BLaER1 treated with 17β-estradiol and CSF1 and Interleukin-3, amounts not matched to agents 10 nM and 100 nM (cell line): ENCODE data around the gene MRPL20.
A peak's percentile ranks its signal among the peaks of the same experiment; 100 is the strongest.

Experiments used
- H3K27ac ChIP-seq, 11 experiments: shearing (Covaris generic); formaldehyde crosslinking; 2 replicates each; pipeline ENCODE4 v1.8.1; 2022
- H3K27me3 ChIP-seq, 11 experiments: shearing (Covaris generic); formaldehyde crosslinking; 2 replicates each; pipeline ENCODE4 v1.8.1; 2022
- H3K36me3 ChIP-seq, 11 experiments: shearing (Covaris generic); formaldehyde crosslinking; 2 replicates each; pipeline ENCODE4 v1.8.1; 2022
- H3K4me1 ChIP-seq, 10 experiments: shearing (Covaris generic); formaldehyde crosslinking; 2 replicates each; pipeline ENCODE4 v1.8.1; 2022
- H3K4me2 ChIP-seq, 11 experiments: shearing (Covaris generic); formaldehyde crosslinking; 2 replicates each; pipeline ENCODE4 v1.8.1; 2022
- H3K4me3 ChIP-seq, 10 experiments: shearing (Covaris generic); formaldehyde crosslinking; 2 replicates each; pipeline ENCODE4 v1.8.1; 2022
- H3K9ac ChIP-seq, 11 experiments: shearing (Covaris generic); formaldehyde crosslinking; 2 replicates each; pipeline ENCODE4 v1.8.1; 2022
- H3K9me3 ChIP-seq, 11 experiments: shearing (Covaris generic); formaldehyde crosslinking; replicated peaks in 1 of 11; 2 replicates each; pipeline ENCODE4 v1.8.1; 2022
- H4K20me1 ChIP-seq, 11 experiments: shearing (Covaris generic); formaldehyde crosslinking; 2 replicates each; pipeline ENCODE4 v1.8.1; 2022
- Cebpa-rat ChIP-seq, 11 experiments: shearing (Covaris generic); IDR thresholded peaks; 2 replicates each; pipeline ENCODE4 v1.8.1; 2022

Gene MRPL20

GRCh38 chr1:1364266-1364665 lies 42.8 kb downstream of the MRPL20 start:
- Histone ChIP-seq H3K4me2 (no peak overlapping the region), H3K9me3 (peaks cover 10 to 26% (median 21%) of the 10 kb centered on the region in 11 experiments; a peak in 20 of 22 replicates), H3K9ac (no peak overlapping the region), H3K4me3 (no peak overlapping the region), H3K27ac (no peak overlapping the region), H3K36me3 (no peaks in the 10 kb centered on the region), H3K4me1 (peaks cover 3 to 11% (median 9%) of the 10 kb centered on the region in 10 experiments; a peak in 19 of 20 replicates), H4K20me1 (peaks cover 0 to 8% (median 0%) of the 10 kb centered on the region in 11 experiments; a peak in 1 of 22 replicates), H3K27me3 (no peaks in the 10 kb centered on the region)
- no peak for TF ChIP-seq Cebpa-rat (IDR thresholded peaks at IDR 0.05)

- H3K4me2 ChIP-seq: no peak overlapping the region
- H3K4me3 ChIP-seq: no peak overlapping the region
- peaks cover 0 to 16% (median 0%) of the 10 kb centered on the region in 11 experiments; a peak in 6 of 22 replicates for H3K27me3 ChIP-seq
- H3K36me3 ChIP-seq: no peaks in the 10 kb centered on the region
- peaks cover 16 to 32% (median 28%) of the 10 kb centered on the region in 10 experiments for H3K4me1 ChIP-seq
- H3K9ac ChIP-seq: no peak overlapping the region
- no peak for TF ChIP-seq Cebpa-rat (IDR thresholded peaks at IDR 0.05)
- H4K20me1 ChIP-seq: peaks cover 0 to 18% (median 5%) of the 10 kb centered on the region in 11 experiments; a peak in 6 of 22 replicates
- peaks cover 5 to 18% (median 15%) of the 10 kb centered on the region in 11 experiments; a peak in 20 of 22 replicates for H3K9me3 ChIP-seq
- no peak overlapping the region for H3K27ac ChIP-seq
Measured at GRCh38 chr1:1361982-1362423, 45.1 kb downstream of the MRPL20 start.

- Histone ChIP-seq H3K4me1 (peaks cover 16 to 35% (median 29%) of the 10 kb centered on the region in 10 experiments), H3K9me3 (peaks cover 0 to 12% (median 9%) of the 10 kb centered on the region in 11 experiments; a peak in 20 of 22 replicates), H3K9ac (no peak overlapping the region), H3K27me3 (peaks cover 0 to 16% (median 0%) of the 10 kb centered on the region in 11 experiments; a peak in 6 of 22 replicates), H4K20me1 (peaks cover 0 to 18% (median 5%) of the 10 kb centered on the region in 11 experiments; a peak in 6 of 22 replicates), H3K4me3 (no peak overlapping the region), H3K4me2 (no peak overlapping the region), H3K27ac (no peak overlapping the region), H3K36me3 (no peaks in the 10 kb centered on the region)
- TF ChIP-seq Cebpa-rat (IDR thresholded peaks at IDR 0.05): no peak
Measured at GRCh38 chr1:1361233-1361981, 45.7 kb downstream of the MRPL20 start.

GRCh38 chr1:1360506-1361169 lies 46.5 kb downstream of the MRPL20 start:
- peaks cover 16 to 35% (median 29%) of the 10 kb centered on the region in 10 experiments for H3K4me1 ChIP-seq
- peaks cover 0 to 4% (median 2%) of the 10 kb centered on the region in 11 experiments; a peak in 14 of 22 replicates for H3K9me3 ChIP-seq
- no peak overlapping the region for H3K4me3 ChIP-seq
- peaks cover 0 to 18% (median 5%) of the 10 kb centered on the region in 11 experiments; a peak in 6 of 22 replicates for H4K20me1 ChIP-seq
- H3K4me2 ChIP-seq: no peak overlapping the region
- H3K27ac ChIP-seq: no peak overlapping the region
- H3K9ac ChIP-seq: no peak overlapping the region
- TF ChIP-seq Cebpa-rat (IDR thresholded peaks at IDR 0.05): no peak
- no peaks in the 10 kb centered on the region for H3K36me3 ChIP-seq
- H3K27me3 ChIP-seq: peaks cover 0 to 16% (median 0%) of the 10 kb centered on the region in 11 experiments; a peak in 6 of 22 replicates

GRCh38 chr1:1359664-1360468 lies 47.2 kb downstream of the MRPL20 start:
- H3K36me3 ChIP-seq: no peaks in the 10 kb centered on the region
- H4K20me1 ChIP-seq: peaks cover 0 to 18% (median 5%) of the 10 kb centered on the region in 11 experiments; a peak in 6 of 22 replicates
- H3K4me3 ChIP-seq: no peak overlapping the region
- H3K4me2 ChIP-seq: peak overlapping the region; percentile 39 to 99 (median 88); a peak in 19 of 22 replicates
- H3K27ac ChIP-seq: 0 out of 22 replicates have a peak overlapping the region, but pooled peaks of 1 of the 11 experiments have one; percentile 2
- H3K9me3 ChIP-seq: no peaks in the 10 kb centered on the region
- H3K4me1 ChIP-seq: peaks cover 16 to 35% (median 29%) of the 10 kb centered on the region in 10 experiments
- no peak for TF ChIP-seq Cebpa-rat (IDR thresholded peaks at IDR 0.05)
- peaks cover 7 to 22% (median 7%) of the 10 kb centered on the region in 11 experiments for H3K27me3 ChIP-seq
- peak overlapping the region in 1 of 11 experiments; percentile 46; a peak in 1 of 22 replicates for H3K9ac ChIP-seq

- peak overlapping the region in 2 of 10 experiments; percentile 13 to 42; a peak in 2 of 20 replicates for H3K4me3 ChIP-seq
- peak overlapping the region; percentile 39 to 99 (median 88) for H3K4me2 ChIP-seq
- TF ChIP-seq Cebpa-rat (IDR thresholded peaks at IDR 0.05): no peak
- H4K20me1 ChIP-seq: peaks cover 0 to 24% (median 7%) of the 10 kb centered on the region in 11 experiments; a peak in 10 of 22 replicates
- H3K36me3 ChIP-seq: no peaks in the 10 kb centered on the region
- H3K9ac ChIP-seq: peak overlapping the region in 10 of 11 experiments; percentile 13 to 67 (median 28); a peak in 14 of 22 replicates
- H3K27ac ChIP-seq: peak overlapping the region in 3 of 11 experiments; percentile 44 to 52 (median 44); a peak in 3 of 22 replicates
- H3K4me1 ChIP-seq: peaks cover 19 to 40% (median 34%) of the 10 kb centered on the region in 10 experiments
- H3K9me3 ChIP-seq: no peaks in the 10 kb centered on the region
- peaks cover 13 to 28% (median 13%) of the 10 kb centered on the region in 11 experiments for H3K27me3 ChIP-seq
Measured at GRCh38 chr1:1359308-1359663, 47.8 kb downstream of the MRPL20 start.

- no peak for TF ChIP-seq Cebpa-rat (IDR thresholded peaks at IDR 0.05)
- H3K36me3 ChIP-seq: no peaks in the 10 kb centered on the region
- H3K4me2 ChIP-seq: peak within 1 kb of the TSS; percentile 39 to 99 (median 88)
- H3K9ac ChIP-seq: peak within 1 kb of the TSS in 10 of 11 experiments; percentile 13 to 67 (median 28); a peak in 15 of 22 replicates
- peaks cover 25 to 46% (median 40%) of the 10 kb centered on the region in 10 experiments for H3K4me1 ChIP-seq
- H3K4me3 ChIP-seq: peak within 1 kb of the TSS in 3 of 10 experiments; percentile 8 to 42 (median 13); a peak in 5 of 20 replicates
- peak within 1 kb of the TSS in 4 of 11 experiments; percentile 41 to 52 (median 44); a peak in 7 of 22 replicates for H3K27ac ChIP-seq
- H4K20me1 ChIP-seq: peaks cover 0 to 30% (median 10%) of the 10 kb centered on the region in 11 experiments; a peak in 14 of 22 replicates
- H3K9me3 ChIP-seq: no peaks in the 10 kb centered on the region
- H3K27me3 ChIP-seq: peaks cover 19 to 34% (median 19%) of the 10 kb centered on the region in 11 experiments
Measured at GRCh38 chr1:1358433-1359271, 48.4 kb downstream of the MRPL20 start, which contains the start of gene MXRA8. TSS of gene MXRA8 (minus strand) at chr1:1358555. CDS start at chr1:1358504, 51 bp downstream.
